K562 (cell line): ENCODE measurements around the gene ZDHHC11.
"Not testable (repeated sequence)": the region's sequence is repeated elsewhere in the genome, so short reads cannot be mapped to it uniquely, and the experiment has no call there.

ENCODE experiments used
- ARHGAP35 ChIP-seq: fragments of 450-650 bp; IDR thresholded peaks from 2 replicates; pipeline ENCODE4 v1.6.1; 2018; ENCODE audit not compliant: partially characterized antibody
- MAFK ChIP-seq: IDR thresholded peaks from 2 replicates; pipeline ENCODE4 v1.6.1; 2011; ENCODE audit warnings: low read length, improper control_type of control experiment
- TF ChIP-seq, protein P1 (sequence below), 2 experiments: fragments of 450-650 bp in 1 of 2; sonication (generic) in 1 of 2; formaldehyde crosslinking in 1 of 2; IDR thresholded peaks; 2 replicates each; pipeline versions ENCODE4 v1.7.1 to v1.9.0; 2016 to 2022; ENCODE audit warnings: inconsistent platforms in 1 of 2, mild to moderate bottlenecking in 1 of 2, missing genetic modification reagents in 1 of 2

DNA sequence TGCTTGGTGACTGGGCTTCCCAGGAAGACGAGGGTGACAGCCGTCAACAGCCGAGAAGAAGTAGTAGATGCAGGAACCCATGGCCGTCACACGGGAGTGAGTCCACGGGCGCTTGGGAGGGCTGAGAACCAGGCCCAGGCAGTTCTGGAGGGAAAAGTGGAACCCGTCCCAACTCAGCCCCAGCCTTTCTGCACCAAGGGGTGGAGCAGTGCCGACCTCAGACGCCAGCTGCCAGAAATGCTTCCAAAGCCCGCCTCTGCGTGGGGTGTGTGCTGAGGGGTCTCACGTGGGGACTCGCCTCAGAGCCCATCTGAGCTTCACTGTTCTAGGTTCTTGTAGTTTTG, 78.3 kb downstream of the ZDHHC11 start:
- TF ChIP-seq, protein P1, sequence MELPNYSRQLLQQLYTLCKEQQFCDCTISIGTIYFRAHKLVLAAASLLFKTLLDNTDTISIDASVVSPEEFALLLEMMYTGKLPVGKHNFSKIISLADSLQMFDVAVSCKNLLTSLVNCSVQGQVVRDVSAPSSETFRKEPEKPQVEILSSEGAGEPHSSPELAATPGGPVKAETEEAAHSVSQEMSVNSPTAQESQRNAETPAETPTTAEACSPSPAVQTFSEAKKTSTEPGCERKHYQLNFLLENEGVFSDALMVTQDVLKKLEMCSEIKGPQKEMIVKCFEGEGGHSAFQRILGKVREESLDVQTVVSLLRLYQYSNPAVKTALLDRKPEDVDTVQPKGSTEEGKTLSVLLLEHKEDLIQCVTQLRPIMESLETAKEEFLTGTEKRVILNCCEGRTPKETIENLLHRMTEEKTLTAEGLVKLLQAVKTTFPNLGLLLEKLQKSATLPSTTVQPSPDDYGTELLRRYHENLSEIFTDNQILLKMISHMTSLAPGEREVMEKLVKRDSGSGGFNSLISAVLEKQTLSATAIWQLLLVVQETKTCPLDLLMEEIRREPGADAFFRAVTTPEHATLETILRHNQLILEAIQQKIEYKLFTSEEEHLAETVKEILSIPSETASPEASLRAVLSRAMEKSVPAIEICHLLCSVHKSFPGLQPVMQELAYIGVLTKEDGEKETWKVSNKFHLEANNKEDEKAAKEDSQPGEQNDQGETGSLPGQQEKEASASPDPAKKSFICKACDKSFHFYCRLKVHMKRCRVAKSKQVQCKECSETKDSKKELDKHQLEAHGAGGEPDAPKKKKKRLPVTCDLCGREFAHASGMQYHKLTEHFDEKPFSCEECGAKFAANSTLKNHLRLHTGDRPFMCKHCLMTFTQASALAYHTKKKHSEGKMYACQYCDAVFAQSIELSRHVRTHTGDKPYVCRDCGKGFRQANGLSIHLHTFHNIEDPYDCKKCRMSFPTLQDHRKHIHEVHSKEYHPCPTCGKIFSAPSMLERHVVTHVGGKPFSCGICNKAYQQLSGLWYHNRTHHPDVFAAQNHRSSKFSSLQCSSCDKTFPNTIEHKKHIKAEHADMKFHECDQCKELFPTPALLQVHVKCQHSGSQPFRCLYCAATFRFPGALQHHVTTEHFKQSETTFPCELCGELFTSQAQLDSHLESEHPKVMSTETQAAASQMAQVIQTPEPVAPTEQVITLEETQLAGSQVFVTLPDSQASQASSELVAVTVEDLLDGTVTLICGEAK (IDR thresholded peaks at IDR 0.05): not testable (repeated sequence)
- TF ChIP-seq, protein P1 (CRISPR knock-in tag; IDR thresholded peaks at IDR 0.05): not testable (repeated sequence)
- not testable (repeated sequence) for TF ChIP-seq ARHGAP35, MAFK
